Endometrial microvascular endothelial cells (primary cell): Measurements from ENCODE around the gene SPRR5. TPM values are rescaled to one million over a fixed set of nuclear protein-coding genes. Genes with fewer than 3 reads are reported as not detected.

Experiments used
- in situ Hi-C: cut with HindIII; loops from 2 replicates; pipeline ENCODE4 v1.10.0; 2017; ENCODE audit warnings: low sequenced_read_pairs, low pct_unique_long_range_greater_than_20kb; ENCODE audit errors: inconsistent ontology term
- total RNA-seq: library from RNA; depleted of rRNA; stranded (reverse); fragments of >200 nt; gene quantifications from one replicate; pipeline ENCODE4 v1.2.3, GENCODE V29; 2015; ENCODE audit errors: inconsistent ontology term

The SPRR5 gene
- total RNA-seq, 1 donor from 2014 or later: not detected

DNA sequence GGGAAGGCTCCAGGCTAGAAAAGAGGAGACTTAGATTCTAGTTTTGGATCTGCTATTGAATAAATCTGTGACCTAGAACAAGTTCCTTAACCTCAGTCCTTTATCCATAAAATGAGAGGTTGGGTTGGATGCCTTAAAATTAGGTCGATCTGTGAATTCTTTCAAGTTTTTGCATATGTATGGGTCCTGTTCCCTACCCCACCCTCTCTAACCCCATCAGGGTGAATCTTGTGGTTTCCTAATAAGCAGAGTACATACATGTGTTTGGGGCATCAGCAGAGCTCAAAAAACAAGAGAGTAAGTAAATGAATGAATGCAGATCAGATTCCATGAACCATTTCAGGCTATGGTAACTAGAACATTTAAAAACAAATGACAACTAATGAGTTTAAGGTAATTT is 29.7 kb downstream of the SPRR5 start:
- in situ Hi-C loops: no loop called here

DNA sequence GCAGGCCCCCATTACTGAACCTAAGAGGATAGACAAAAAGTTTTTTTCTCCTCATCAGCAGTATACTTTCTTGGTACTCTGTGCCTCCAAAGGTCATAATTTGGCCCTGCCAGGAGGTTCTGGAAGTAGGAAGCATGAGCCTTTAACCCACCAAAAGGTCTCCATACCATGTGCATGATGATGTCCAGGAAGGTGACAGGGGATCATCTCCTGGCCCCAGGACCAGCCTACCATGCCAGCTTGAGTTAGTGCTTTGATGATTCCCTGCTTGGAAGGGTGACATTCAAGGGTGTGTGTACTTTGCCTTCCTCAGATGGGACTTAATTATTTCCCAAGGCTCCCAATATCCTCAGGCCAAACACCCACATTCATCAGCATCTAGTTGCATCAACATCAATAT is 30.6 kb downstream of the SPRR5 start:
- in situ Hi-C loops: no loop called here

GRCh38 chr1:152980676-152981075 is 33.7 kb downstream of the SPRR5 start:
- in situ Hi-C loops: no loop called here

- in situ Hi-C loops: no loop called here
Observed at GRCh38 chr1:152981146-152981871, 34.3 kb downstream of the SPRR5 start.

DNA sequence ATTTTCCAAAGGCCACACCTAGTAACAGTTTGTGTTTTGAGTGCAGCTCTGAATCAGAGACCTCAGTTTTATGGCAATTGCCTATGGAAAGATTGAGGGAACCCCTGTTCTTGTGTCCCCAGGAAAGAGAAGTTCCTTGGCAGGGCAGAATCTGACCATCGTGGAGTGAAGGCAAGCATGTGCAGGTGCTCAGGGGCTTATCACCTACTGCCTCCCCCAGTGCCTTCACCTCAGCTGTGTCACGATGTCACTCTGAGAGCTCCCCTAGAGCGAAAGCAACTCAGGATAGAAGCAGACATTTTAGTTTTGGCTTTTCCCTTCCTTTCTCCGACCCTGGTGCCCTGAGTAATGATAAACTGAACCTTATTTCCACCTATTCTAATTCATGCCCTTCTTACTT is 35.1 kb downstream of the SPRR5 start:
- in situ Hi-C loops: no loop called here

GRCh38 chr1:152983234-152983633 is 36.2 kb downstream of the SPRR5 start:
- in situ Hi-C loops: no loop called here

DNA sequence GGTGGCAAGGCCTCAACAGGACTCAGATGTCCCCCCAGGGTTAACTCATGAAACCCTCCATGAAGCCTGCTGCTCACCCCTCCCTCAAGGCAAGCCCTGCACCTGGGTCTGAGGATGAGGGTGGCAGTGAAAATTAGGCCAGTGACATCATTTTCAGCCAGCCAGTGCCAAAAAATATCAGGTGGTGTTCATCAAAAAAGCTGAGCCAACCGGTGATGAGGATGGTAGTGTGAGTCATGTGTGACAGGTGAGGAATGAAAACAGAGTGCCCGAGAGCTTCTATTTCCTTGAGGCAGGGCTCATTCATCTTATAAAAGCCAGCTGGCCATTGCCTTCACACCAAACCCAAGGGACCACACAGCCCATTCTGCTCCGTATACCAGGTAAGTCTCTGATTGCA is 36.7 kb downstream of the SPRR5 start, which contains the start of gene SPRR1A:
TSS of gene SPRR1A (plus strand) at position 339 of the 400 bp plus-strand sequence. CDS start 1,150 bp downstream, outside the sequence.
- in situ Hi-C loops: no loop called here

DNA sequence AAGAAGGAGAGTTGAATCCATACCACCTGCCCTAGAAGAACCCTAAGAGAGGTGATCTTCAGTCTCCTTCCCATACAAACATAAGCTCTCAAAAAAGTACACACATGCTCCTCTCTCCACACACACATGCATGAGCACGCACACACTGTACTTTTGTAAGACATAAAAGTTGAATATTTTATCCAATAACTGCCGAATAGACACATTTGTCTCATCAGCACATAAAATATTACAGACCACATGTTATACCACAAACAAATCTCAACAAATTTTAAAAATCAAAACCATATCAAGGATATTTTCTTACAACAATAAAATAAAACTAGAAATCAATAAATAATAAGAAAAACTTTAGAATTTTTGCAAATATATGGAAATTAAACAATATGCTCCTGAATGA is 39.6 kb downstream of the SPRR5 start:
- in situ Hi-C loops: no loop called here

DNA sequence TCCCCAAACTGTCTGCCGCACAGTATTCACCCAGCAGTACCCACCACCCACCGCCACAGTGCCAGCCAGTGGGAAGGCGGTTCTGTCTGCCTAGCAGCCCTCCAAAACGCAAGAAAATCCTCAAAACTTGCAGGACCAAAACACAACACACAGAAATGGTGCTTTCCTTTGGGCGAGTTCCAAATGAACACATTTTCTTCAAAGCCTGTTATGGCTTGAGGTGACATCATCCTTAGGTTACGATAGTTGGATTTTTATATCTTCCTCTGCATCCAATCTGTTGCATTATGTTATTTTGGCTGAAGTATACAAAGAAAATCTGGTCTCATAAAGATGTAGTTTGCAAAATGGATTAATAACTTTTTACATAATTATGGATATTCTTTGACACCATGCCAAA is 46.2 kb downstream of the SPRR5 start:
- in situ Hi-C loops: no loop called here

- in situ Hi-C loops: no loop called here
Observed at GRCh38 chr1:152995842-152996241, 48.8 kb downstream of the SPRR5 start.

GRCh38 chr1:152996633-152997400 is 49.8 kb downstream of the SPRR5 start:
- in situ Hi-C loops: no loop called here

GRCh38 chr1:152997901-152998300 is 50.9 kb downstream of the SPRR5 start:
- in situ Hi-C loops: no loop called here

- in situ Hi-C loops: no loop called here
Observed at GRCh38 chr1:152998476-152998875, 51.5 kb downstream of the SPRR5 start.

Other genes starting within 250 kb of the SPRR5 start
- gene LCE2A, start 248.9 kb upstream of the SPRR5 start, total RNA-seq: not detected
- not detected for gene LCE4A, start 239.0 kb upstream of the SPRR5 start, total RNA-seq
- gene KPRP, start 189.2 kb upstream of the SPRR5 start, total RNA-seq: not detected
- not detected for gene LCE1F, start 172.1 kb upstream of the SPRR5 start, total RNA-seq
- not detected for gene LCE1E, start 160.9 kb upstream of the SPRR5 start, total RNA-seq
- gene LCE1D, start 150.5 kb upstream of the SPRR5 start, total RNA-seq: not detected
- gene LCE1C, start 140.6 kb upstream of the SPRR5 start, total RNA-seq: not detected
- gene LCE1B, start 135.2 kb upstream of the SPRR5 start, total RNA-seq: not detected
- gene LCE1A, start 119.7 kb upstream of the SPRR5 start, total RNA-seq: not detected
- gene LCE6A, start 104.3 kb upstream of the SPRR5 start, total RNA-seq: not detected
- not detected for gene LCE7A, start 87.2 kb upstream of the SPRR5 start, total RNA-seq
- not detected for gene SMCP, start 68.9 kb upstream of the SPRR5 start, total RNA-seq
- gene IVL, start 38.7 kb upstream of the SPRR5 start, total RNA-seq: not detected
- not detected for gene SPRR4, start 23.4 kb downstream of the SPRR5 start, total RNA-seq
- not detected for gene SPRR1A, start 36.9 kb downstream of the SPRR5 start, total RNA-seq
- not detected for gene SPRR3, start 54.5 kb downstream of the SPRR5 start, total RNA-seq
- not detected for gene SPRR1B, start 84.0 kb downstream of the SPRR5 start, total RNA-seq
- gene SPRR2D, start 93.9 kb downstream of the SPRR5 start, total RNA-seq: not detected
- not detected for gene SPRR2A, start 110.3 kb downstream of the SPRR5 start, total RNA-seq
- gene SPRR2B, start 124.4 kb downstream of the SPRR5 start, total RNA-seq: not detected
- gene SPRR2E, start 147.3 kb downstream of the SPRR5 start, total RNA-seq: not detected
- not detected for gene SPRR2F, start 166.3 kb downstream of the SPRR5 start, total RNA-seq
- not detected for gene SPRR2G, start 203.7 kb downstream of the SPRR5 start, total RNA-seq